NCI-H82 treated with DMSO at 0.1 percent for 48 hours (cell line): ENCODE data around the gene MAN2A1.

Experiments
- DNase-seq: peaks from one replicate; lab custom pipeline; 2025; ENCODE audit not compliant: unreplicated experiment; lab: John Stamatoyannopoulos, UW

Gene MAN2A1

GRCh38 chr5:109900461-109900860 lies 210.7 kb downstream of the MAN2A1 start:
- no peak for DNase-seq

- DNase-seq, result no peak
Observed at GRCh38 chr5:109900911-109901627, 211.3 kb downstream of the MAN2A1 start.

- no peak for DNase-seq
Observed at GRCh38 chr5:109901628-109901981, 211.9 kb downstream of the MAN2A1 start.

- no peak for DNase-seq
Observed at GRCh38 chr5:109903061-109903460, 213.3 kb downstream of the MAN2A1 start.

GRCh38 chr5:109905906-109906305 lies 216.2 kb downstream of the MAN2A1 start:
- no peak for DNase-seq

DNA sequence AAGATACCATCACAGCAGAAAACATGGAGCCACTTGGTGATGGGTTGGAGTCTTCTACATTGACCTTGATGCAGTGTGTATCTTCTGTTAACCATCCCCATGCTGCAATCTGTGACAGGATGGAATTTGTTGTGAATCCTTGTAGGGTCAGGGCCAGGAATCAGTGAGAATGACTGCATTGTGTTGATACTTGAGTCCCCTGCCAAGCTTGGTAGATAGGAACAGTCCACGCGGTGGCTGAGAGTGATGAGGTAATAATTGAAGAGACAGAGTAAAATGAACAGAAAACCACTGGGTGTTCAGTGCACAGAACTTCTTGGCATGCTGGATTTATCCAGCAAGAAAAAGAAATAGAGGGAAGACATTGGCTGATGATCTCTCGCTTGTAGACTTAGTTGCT lies 217.5 kb downstream of the MAN2A1 start:
- no peak for DNase-seq

DNA sequence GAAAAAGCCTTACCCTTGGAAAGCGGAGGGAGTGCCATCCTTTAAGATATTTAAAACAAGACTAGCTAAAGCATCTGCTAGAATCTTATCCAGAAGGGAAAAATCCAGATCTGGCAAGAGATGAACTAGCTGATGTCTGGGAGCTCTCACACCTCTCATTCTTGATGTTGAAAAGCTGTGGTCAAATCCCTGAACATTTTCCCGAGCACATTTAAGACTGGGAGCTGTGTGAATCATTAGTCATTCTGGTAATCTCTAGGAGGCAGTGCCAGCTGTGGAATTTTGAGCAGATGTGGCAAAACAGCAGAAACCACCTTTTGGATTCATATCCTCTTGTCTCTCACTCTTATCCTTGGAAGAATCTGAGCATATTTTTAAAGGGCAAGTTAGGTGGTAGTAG lies 218.0 kb downstream of the MAN2A1 start:
- no peak for DNase-seq

GRCh38 chr5:109908366-109908765 lies 218.6 kb downstream of the MAN2A1 start:
- DNase-seq, result no peak

- no peak for DNase-seq
Observed at GRCh38 chr5:109910874-109911273, 221.1 kb downstream of the MAN2A1 start.

DNA sequence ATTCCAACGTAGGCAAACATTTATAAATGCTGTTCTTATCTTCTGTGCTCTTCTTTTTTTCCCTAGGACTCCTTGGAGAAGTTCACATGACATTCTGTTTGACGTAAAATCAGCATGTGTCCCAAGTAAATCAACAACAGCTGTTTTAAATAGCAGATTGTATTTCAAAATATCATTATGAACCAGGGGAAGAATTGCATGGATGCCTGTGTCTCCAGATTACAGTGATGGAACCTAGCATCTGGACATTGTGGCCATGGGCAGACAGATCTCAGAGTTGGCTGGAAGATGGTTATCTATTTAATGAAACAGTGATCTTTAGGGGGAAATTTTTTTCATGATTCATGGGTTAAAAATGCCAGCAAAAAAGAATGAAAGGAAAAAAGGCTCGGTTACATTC lies 222.0 kb downstream of the MAN2A1 start:
- no peak for DNase-seq

GRCh38 chr5:109914906-109915305 lies 225.2 kb downstream of the MAN2A1 start:
- DNase-seq, result no peak

DNA sequence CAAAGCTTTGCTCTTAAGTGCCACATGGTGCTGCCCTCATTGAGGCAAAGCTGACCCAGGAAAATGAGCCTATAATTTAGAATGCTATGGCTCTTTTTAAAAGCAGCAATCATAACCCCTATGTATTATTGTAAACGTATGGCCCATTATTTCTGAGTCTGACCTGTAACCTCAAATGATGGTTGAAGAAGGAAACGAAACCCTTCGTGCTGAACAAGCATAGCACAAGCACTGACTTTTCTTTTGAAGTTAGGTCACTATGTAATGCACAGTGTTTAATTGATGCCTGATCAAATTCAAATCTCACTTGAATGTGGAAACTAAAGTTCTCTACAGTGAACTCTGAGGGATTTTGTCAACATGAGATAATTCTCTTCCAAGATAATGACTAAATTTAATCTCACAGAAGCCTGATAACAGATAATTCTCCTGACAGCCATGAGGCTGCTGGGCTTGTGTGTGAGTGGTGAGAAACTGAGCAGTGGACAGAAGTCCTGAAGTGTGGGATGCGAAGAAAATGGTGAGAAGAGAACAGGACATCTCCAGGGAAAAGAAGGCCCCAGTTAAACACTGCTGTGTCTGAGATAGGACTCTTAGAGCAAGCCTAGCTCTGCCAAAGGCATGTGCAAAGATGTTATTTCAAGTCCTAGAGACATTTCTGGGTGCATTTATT lies 226.9 kb downstream of the MAN2A1 start:
- DNase-seq, result peak; percentile 65
